Endothelial cell of umbilical vein (primary cell): ENCODE results near the gene ALKBH5. TPM values are rescaled to one million over a fixed set of nuclear protein-coding genes. Genes with fewer than 3 reads are reported as not detected.

Source experiments
- BruUV-seq: library from RNA; stranded (reverse); fragments of 400-500 nt; replicated peaks from 2 replicates; lab custom pipeline; 2021; lab: Mats Ljungman, UMichigan
- CTCF ChIA-PET: fragments of 300-600, 350-600 bp; sonication (Branson Sonifier 250); formaldehyde crosslinking; loops from one replicate; lab custom pipeline; 2021; ENCODE audit warnings: antibody characterized with exemption, inconsistent platforms; lab: Charles Lee
- POLR2A ChIA-PET: fragments of 300-600, 350-600 bp; sonication (Branson Sonifier 250); formaldehyde crosslinking; loops from one replicate; lab custom pipeline; 2021; ENCODE audit warnings: antibody characterized with exemption, inconsistent platforms; lab: Charles Lee
- DNase-seq: peaks from one replicate; pipeline ENCODE4 v3.0.0-alpha.2; 2011; ENCODE audit warnings: low read depth, low spot score
- FAIRE-seq: peaks from 2 replicates; lab custom pipeline; 2011; peaks lifted over from hg19 to GRCh38; lab: Jason Lieb, UNC
- H2AFZ ChIP-seq: 2 replicates; pipeline ENCODE4 v1.6.0; 2012; ENCODE audit warnings: low read depth, low read length, control low read depth, inconsistent platforms
- H3K27ac ChIP-seq: 2 replicates; pipeline ENCODE4 v1.5.1; 2011; ENCODE audit warnings: low read depth, mild to moderate bottlenecking, control low read depth, low read length, moderate library complexity; ENCODE audit not compliant: insufficient read depth
- H3K27me3 ChIP-seq, 2 experiments: 2 replicates each; pipeline versions ENCODE4 v1.6.0 to v1.6.1; 2011; ENCODE audit warnings: low read length in 2 of 2, mixed read lengths in 1 of 2; ENCODE audit not compliant: control insufficient read depth in 2 of 2, insufficient read depth in 2 of 2
- H3K36me3 ChIP-seq, 2 experiments: 2 replicates in 1 of 2; 3 replicates in 1 of 2; pipeline ENCODE4 v1.5.1; 2011; ENCODE audit warnings: low read length in 2 of 2, mild to moderate bottlenecking in 1 of 2, moderate library complexity in 1 of 2; ENCODE audit not compliant: control insufficient read depth in 2 of 2, insufficient read depth in 2 of 2; ENCODE audit errors: extremely low read depth in 1 of 2
- H3K4me1 ChIP-seq: 3 replicates; pipeline ENCODE4 v1.5.1; 2011; ENCODE audit warnings: mild to moderate bottlenecking, low read length; ENCODE audit not compliant: control insufficient read depth, insufficient read depth; ENCODE audit errors: extremely low read depth
- H3K4me2 ChIP-seq: 2 replicates; pipeline ENCODE4 v1.6.1; 2011; ENCODE audit warnings: low read length, control low read depth, mixed read lengths; ENCODE audit not compliant: insufficient read depth
- H3K4me3 ChIP-seq, 3 experiments: fragments of 200-600 bp in 1 of 3; sonication (generic), shearing (Covaris generic) in 1 of 3; replicated peaks in 1 of 3; 2 replicates each; pipeline ENCODE4 v1.5.1; 2011 to 2016; ENCODE audit warnings: control low read depth in 3 of 3, low read length in 3 of 3, mild to moderate bottlenecking in 2 of 3, inconsistent platforms in 1 of 3, low read depth in 1 of 3, moderate library complexity in 1 of 3; ENCODE audit not compliant: insufficient read depth in 1 of 3
- H3K79me2 ChIP-seq: 2 replicates; pipeline ENCODE4 v1.6.0; 2012; ENCODE audit warnings: low read length, inconsistent platforms; ENCODE audit not compliant: control insufficient read depth, insufficient read depth
- H3K9ac ChIP-seq: replicated peaks from 2 replicates; pipeline ENCODE3; 2011; ENCODE audit warnings: low read length, control low read depth; ENCODE audit not compliant: insufficient read depth; ENCODE audit errors: extremely low read depth
- H3K9me1 ChIP-seq: replicated peaks from 3 replicates; pipeline ENCODE4 v1.6.0; 2011; ENCODE audit warnings: mild to moderate bottlenecking, low read length; ENCODE audit not compliant: control insufficient read depth, insufficient read depth; ENCODE audit errors: extremely low read depth
- H3K9me3 ChIP-seq: replicated peaks from 2 replicates; pipeline ENCODE4 v1.5.1; 2012; ENCODE audit warnings: low read length, inconsistent platforms; ENCODE audit not compliant: control insufficient read depth, insufficient read depth
- H4K20me1 ChIP-seq: replicated peaks from 2 replicates; pipeline ENCODE3; 2011; ENCODE audit warnings: mild to moderate bottlenecking, low read length; ENCODE audit not compliant: control insufficient read depth, insufficient read depth; ENCODE audit errors: extremely low read depth
- EZH2 ChIP-seq: IDR thresholded peaks from 2 replicates; pipeline ENCODE4 v1.6.1; 2012; ENCODE audit warnings: borderline replicate concordance, low read depth, mild to moderate bottlenecking, moderate library complexity, low read length, inconsistent platforms; ENCODE audit not compliant: severe bottlenecking
- FOS ChIP-seq: IDR thresholded peaks from 2 replicates; pipeline ENCODE4 v1.6.1; 2011; ENCODE audit warnings: mild to moderate bottlenecking, low read length, moderate library complexity, borderline replicate concordance; ENCODE audit not compliant: insufficient read depth
- GATA2 ChIP-seq: IDR thresholded peaks from 2 replicates; pipeline ENCODE4 v1.7.0; 2011; ENCODE audit warnings: low read depth, mild to moderate bottlenecking, moderate library complexity, mixed read lengths, low read length; ENCODE audit not compliant: insufficient read length, insufficient read depth
- JUN ChIP-seq: IDR thresholded peaks from 2 replicates; pipeline ENCODE4 v1.6.1; 2011; ENCODE audit warnings: borderline replicate concordance, low read depth; ENCODE audit not compliant: insufficient read length, insufficient read depth
- MAX ChIP-seq: IDR thresholded peaks from 2 replicates; pipeline ENCODE4 v1.6.1; 2011; ENCODE audit not compliant: insufficient read depth, insufficient read length
- MYC ChIP-seq: IDR thresholded peaks from one replicate; pipeline ENCODE4 v1.6.1; 2011; ENCODE audit warnings: mild to moderate bottlenecking, low read depth, low read length
- POLR2A ChIP-seq: IDR thresholded peaks from 2 replicates; pipeline ENCODE4 v1.6.1; 2012; ENCODE audit warnings: low read depth, mild to moderate bottlenecking, control low read depth, low read length
- POLR2AphosphoS5 ChIP-seq: IDR thresholded peaks from 2 replicates; pipeline ENCODE4 v1.6.1; 2012; ENCODE audit warnings: low read depth, mild to moderate bottlenecking, control low read depth, low read length, moderate library complexity; ENCODE audit not compliant: insufficient read depth
- dilution Hi-C: fragments of 300-500 bp; cut with MboI; formaldehyde crosslinking; loops from one replicate; pipeline ENCODE4 v1.15.0; 2019; ENCODE audit warnings: low sequenced_read_pairs; ENCODE audit not compliant: extremely low pct_ligation_motif_present
- intact Hi-C: fragments of 100-400 bp; cut with micrococcal nuclease; formaldehyde crosslinking; loops from one replicate; pipeline ENCODE4 v1.10.0; 2022
- polyA plus RNA-seq, 4 experiments: library from polyadenylated mRNA; depleted of rRNA in 3 of 4; stranded (reverse) in 3 of 4; unstranded in 1 of 4; fragments of >200 nt; gene quantifications; 2 replicates each; pipeline versions ENCODE4 v1.2.1 to v1.2.3, GENCODE V29; 2011 to 2012; ENCODE audit warnings: missing spikeins in 1 of 4
- total RNA-seq: library from RNA; stranded (reverse); gene quantifications from 2 replicates; pipeline ENCODE4 v1.2.3, GENCODE V29; 2021
- TF ChIP-seq, protein P1 (sequence below), 2 donors: IDR thresholded peaks; 1 replicate in 1 of 2; 2 replicates in 1 of 2; pipeline ENCODE4 v1.5.1; 2011; ENCODE audit warnings: low read length in 2 of 2, mild to moderate bottlenecking in 2 of 2, moderate library complexity in 2 of 2, control low read depth in 1 of 2, inconsistent platforms in 1 of 2, low read depth in 1 of 2; ENCODE audit not compliant: insufficient read depth in 1 of 2; ENCODE audit errors: extremely low read depth in 1 of 2

The ALKBH5 gene
- total and polyA plus RNA-seq, 2 donors (not counting 3 experiments of a cell fraction or from before 2014, with no cell fraction given): 55.3 to 71.0 TPM

GRCh38 chr17:18241229-18241871 lies 57.7 kb downstream of the ALKBH5 start:
- H3K4me1 ChIP-seq: no peaks in the 10 kb centered on the region
- BruUV-seq: no TSS peak

More at GRCh38 chr17:18241229-18241871, 57.7 kb downstream of the ALKBH5 start:
- dilution Hi-C loops: no loop called here
- Histone ChIP-seq H3K9me3 (no peaks in the 10 kb centered on the region), H3K4me3 (no peak overlapping the region), H3K79me2 (no peaks in the 10 kb centered on the region), H3K27me3 (no peaks in the 10 kb centered on the region), H4K20me1 (no peaks in the 10 kb centered on the region), H3K36me3 (peaks cover 10 to 61% of the 10 kb centered on the region in 2 experiments), H2AFZ (no peak overlapping the region), H3K27ac (no peak overlapping the region), H3K4me2 (no peak overlapping the region), H3K9ac (no peak overlapping the region), H3K9me1 (no peaks in the 10 kb centered on the region)
- no peak for DNase-seq
- POLR2A ChIA-PET: no interaction called here
- CTCF ChIA-PET: no interaction called here
- no peak for FAIRE-seq
- no peak for TF ChIP-seq FOS
- no peak for TF ChIP-seq MYC
- TF ChIP-seq EZH2: no peak
- no peak for TF ChIP-seq GATA2
- no peak for TF ChIP-seq MAX
- TF ChIP-seq JUN: no peak
- TF ChIP-seq, protein P1, sequence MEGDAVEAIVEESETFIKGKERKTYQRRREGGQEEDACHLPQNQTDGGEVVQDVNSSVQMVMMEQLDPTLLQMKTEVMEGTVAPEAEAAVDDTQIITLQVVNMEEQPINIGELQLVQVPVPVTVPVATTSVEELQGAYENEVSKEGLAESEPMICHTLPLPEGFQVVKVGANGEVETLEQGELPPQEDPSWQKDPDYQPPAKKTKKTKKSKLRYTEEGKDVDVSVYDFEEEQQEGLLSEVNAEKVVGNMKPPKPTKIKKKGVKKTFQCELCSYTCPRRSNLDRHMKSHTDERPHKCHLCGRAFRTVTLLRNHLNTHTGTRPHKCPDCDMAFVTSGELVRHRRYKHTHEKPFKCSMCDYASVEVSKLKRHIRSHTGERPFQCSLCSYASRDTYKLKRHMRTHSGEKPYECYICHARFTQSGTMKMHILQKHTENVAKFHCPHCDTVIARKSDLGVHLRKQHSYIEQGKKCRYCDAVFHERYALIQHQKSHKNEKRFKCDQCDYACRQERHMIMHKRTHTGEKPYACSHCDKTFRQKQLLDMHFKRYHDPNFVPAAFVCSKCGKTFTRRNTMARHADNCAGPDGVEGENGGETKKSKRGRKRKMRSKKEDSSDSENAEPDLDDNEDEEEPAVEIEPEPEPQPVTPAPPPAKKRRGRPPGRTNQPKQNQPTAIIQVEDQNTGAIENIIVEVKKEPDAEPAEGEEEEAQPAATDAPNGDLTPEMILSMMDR (IDR thresholded peaks at IDR 0.05; ENCODE audit: extremely low read depth in 1 of 2, insufficient read depth in 1 of 2, low read depth in 1 of 2, low read length in 2 of 2): no peak
- no peak for TF ChIP-seq POLR2AphosphoS5
- no peak for TF ChIP-seq POLR2A
- intact Hi-C loops: no loop called here
